Endothelial cell of umbilical vein (primary cell): ENCODE measurements around the gene ZSCAN4. TPM values are rescaled to one million over a fixed set of nuclear protein-coding genes. Genes with fewer than 3 reads are reported as not detected.

Source experiments
- BruUV-seq: library from RNA; stranded (reverse); fragments of 400-500 nt; replicated peaks from 2 replicates; lab custom pipeline; 2021; lab: Mats Ljungman, UMichigan
- CTCF ChIA-PET: fragments of 300-600, 350-600 bp; sonication (Branson Sonifier 250); formaldehyde crosslinking; loops from one replicate; lab custom pipeline; 2021; ENCODE audit warnings: antibody characterized with exemption, inconsistent platforms; lab: Charles Lee
- POLR2A ChIA-PET: fragments of 300-600, 350-600 bp; sonication (Branson Sonifier 250); formaldehyde crosslinking; loops from one replicate; lab custom pipeline; 2021; ENCODE audit warnings: antibody characterized with exemption, inconsistent platforms; lab: Charles Lee
- DNase-seq: peaks from one replicate; pipeline ENCODE4 v3.0.0-alpha.2; 2011; ENCODE audit warnings: low read depth, low spot score
- FAIRE-seq: peaks from 2 replicates; lab custom pipeline; 2011; peaks lifted over from hg19 to GRCh38; lab: Jason Lieb, UNC
- H2AFZ ChIP-seq: 2 replicates; pipeline ENCODE4 v1.6.0; 2012; ENCODE audit warnings: low read depth, low read length, control low read depth, inconsistent platforms
- H3K27ac ChIP-seq: 2 replicates; pipeline ENCODE4 v1.5.1; 2011; ENCODE audit warnings: low read depth, mild to moderate bottlenecking, control low read depth, low read length, moderate library complexity; ENCODE audit not compliant: insufficient read depth
- H3K27me3 ChIP-seq, 2 experiments: 2 replicates each; pipeline versions ENCODE4 v1.6.0 to v1.6.1; 2011; ENCODE audit warnings: low read length in 2 of 2, mixed read lengths in 1 of 2; ENCODE audit not compliant: control insufficient read depth in 2 of 2, insufficient read depth in 2 of 2
- H3K36me3 ChIP-seq, 2 experiments: 2 replicates in 1 of 2; 3 replicates in 1 of 2; pipeline ENCODE4 v1.5.1; 2011; ENCODE audit warnings: low read length in 2 of 2, mild to moderate bottlenecking in 1 of 2, moderate library complexity in 1 of 2; ENCODE audit not compliant: control insufficient read depth in 2 of 2, insufficient read depth in 2 of 2; ENCODE audit errors: extremely low read depth in 1 of 2
- H3K4me1 ChIP-seq: 3 replicates; pipeline ENCODE4 v1.5.1; 2011; ENCODE audit warnings: mild to moderate bottlenecking, low read length; ENCODE audit not compliant: control insufficient read depth, insufficient read depth; ENCODE audit errors: extremely low read depth
- H3K4me2 ChIP-seq: 2 replicates; pipeline ENCODE4 v1.6.1; 2011; ENCODE audit warnings: low read length, control low read depth, mixed read lengths; ENCODE audit not compliant: insufficient read depth
- H3K4me3 ChIP-seq, 3 experiments: fragments of 200-600 bp in 1 of 3; sonication (generic), shearing (Covaris generic) in 1 of 3; replicated peaks in 1 of 3; 2 replicates each; pipeline ENCODE4 v1.5.1; 2011 to 2016; ENCODE audit warnings: control low read depth in 3 of 3, low read length in 3 of 3, mild to moderate bottlenecking in 2 of 3, inconsistent platforms in 1 of 3, low read depth in 1 of 3, moderate library complexity in 1 of 3; ENCODE audit not compliant: insufficient read depth in 1 of 3
- H3K79me2 ChIP-seq: 2 replicates; pipeline ENCODE4 v1.6.0; 2012; ENCODE audit warnings: low read length, inconsistent platforms; ENCODE audit not compliant: control insufficient read depth, insufficient read depth
- H3K9ac ChIP-seq: replicated peaks from 2 replicates; pipeline ENCODE3; 2011; ENCODE audit warnings: low read length, control low read depth; ENCODE audit not compliant: insufficient read depth; ENCODE audit errors: extremely low read depth
- H3K9me1 ChIP-seq: replicated peaks from 3 replicates; pipeline ENCODE4 v1.6.0; 2011; ENCODE audit warnings: mild to moderate bottlenecking, low read length; ENCODE audit not compliant: control insufficient read depth, insufficient read depth; ENCODE audit errors: extremely low read depth
- H3K9me3 ChIP-seq: replicated peaks from 2 replicates; pipeline ENCODE4 v1.5.1; 2012; ENCODE audit warnings: low read length, inconsistent platforms; ENCODE audit not compliant: control insufficient read depth, insufficient read depth
- H4K20me1 ChIP-seq: replicated peaks from 2 replicates; pipeline ENCODE3; 2011; ENCODE audit warnings: mild to moderate bottlenecking, low read length; ENCODE audit not compliant: control insufficient read depth, insufficient read depth; ENCODE audit errors: extremely low read depth
- CTCF ChIP-seq, 2 donors: IDR thresholded peaks; 1 replicate in 1 of 2; 2 replicates in 1 of 2; pipeline ENCODE4 v1.5.1; 2011; ENCODE audit warnings: low read length in 2 of 2, mild to moderate bottlenecking in 2 of 2, moderate library complexity in 2 of 2, control low read depth in 1 of 2, inconsistent platforms in 1 of 2, low read depth in 1 of 2; ENCODE audit not compliant: insufficient read depth in 1 of 2; ENCODE audit errors: extremely low read depth in 1 of 2
- EZH2 ChIP-seq: IDR thresholded peaks from 2 replicates; pipeline ENCODE4 v1.6.1; 2012; ENCODE audit warnings: borderline replicate concordance, low read depth, mild to moderate bottlenecking, moderate library complexity, low read length, inconsistent platforms; ENCODE audit not compliant: severe bottlenecking
- FOS ChIP-seq: IDR thresholded peaks from 2 replicates; pipeline ENCODE4 v1.6.1; 2011; ENCODE audit warnings: mild to moderate bottlenecking, low read length, moderate library complexity, borderline replicate concordance; ENCODE audit not compliant: insufficient read depth
- GATA2 ChIP-seq: IDR thresholded peaks from 2 replicates; pipeline ENCODE4 v1.7.0; 2011; ENCODE audit warnings: low read depth, mild to moderate bottlenecking, moderate library complexity, mixed read lengths, low read length; ENCODE audit not compliant: insufficient read length, insufficient read depth
- JUN ChIP-seq: IDR thresholded peaks from 2 replicates; pipeline ENCODE4 v1.6.1; 2011; ENCODE audit warnings: borderline replicate concordance, low read depth; ENCODE audit not compliant: insufficient read length, insufficient read depth
- MAX ChIP-seq: IDR thresholded peaks from 2 replicates; pipeline ENCODE4 v1.6.1; 2011; ENCODE audit not compliant: insufficient read depth, insufficient read length
- MYC ChIP-seq: IDR thresholded peaks from one replicate; pipeline ENCODE4 v1.6.1; 2011; ENCODE audit warnings: mild to moderate bottlenecking, low read depth, low read length
- POLR2A ChIP-seq: IDR thresholded peaks from 2 replicates; pipeline ENCODE4 v1.6.1; 2012; ENCODE audit warnings: low read depth, mild to moderate bottlenecking, control low read depth, low read length
- POLR2AphosphoS5 ChIP-seq: IDR thresholded peaks from 2 replicates; pipeline ENCODE4 v1.6.1; 2012; ENCODE audit warnings: low read depth, mild to moderate bottlenecking, control low read depth, low read length, moderate library complexity; ENCODE audit not compliant: insufficient read depth
- dilution Hi-C: fragments of 300-500 bp; cut with MboI; formaldehyde crosslinking; loops from one replicate; pipeline ENCODE4 v1.15.0; 2019; ENCODE audit warnings: low sequenced_read_pairs; ENCODE audit not compliant: extremely low pct_ligation_motif_present
- intact Hi-C: fragments of 100-400 bp; cut with micrococcal nuclease; formaldehyde crosslinking; loops from one replicate; pipeline ENCODE4 v1.10.0; 2022
- polyA plus RNA-seq, 4 experiments: library from polyadenylated mRNA; depleted of rRNA in 3 of 4; stranded (reverse) in 3 of 4; unstranded in 1 of 4; fragments of >200 nt; gene quantifications; 2 replicates each; pipeline versions ENCODE4 v1.2.1 to v1.2.3, GENCODE V29; 2011 to 2012; ENCODE audit warnings: missing spikeins in 1 of 4
- total RNA-seq: library from RNA; stranded (reverse); gene quantifications from 2 replicates; pipeline ENCODE4 v1.2.3, GENCODE V29; 2021

The ZSCAN4 gene
- total and polyA plus RNA-seq, 2 donors (not counting 3 experiments of a cell fraction or from before 2014, with no cell fraction given) = not detected

- dilution Hi-C loops (no loop called here), intact Hi-C loops (no loop called here)
- H3K4me2 ChIP-seq = no peak overlapping the region
- no peaks in the 10 kb centered on the region for H4K20me1 ChIP-seq
- no peak overlapping the region for H2AFZ ChIP-seq
- POLR2A ChIA-PET = no interaction called here
- no TSS peak for BruUV-seq
- H3K27me3 ChIP-seq = no peaks in the 10 kb centered on the region
- peaks cover 18% of the 10 kb centered on the region for H3K9me3 ChIP-seq
- no peaks in the 10 kb centered on the region for H3K79me2 ChIP-seq
- H3K4me3 ChIP-seq = no peak overlapping the region
- no peak overlapping the region for H3K27ac ChIP-seq
- DNase-seq (no peak), FAIRE-seq (no peak)
- H3K4me1 ChIP-seq = no peaks in the 10 kb centered on the region
- no peak for TF ChIP-seq MAX
- TF ChIP-seq FOS = no peak
- TF ChIP-seq EZH2 = no peak
- no peak for TF ChIP-seq POLR2A
- no peak for TF ChIP-seq CTCF (IDR thresholded peaks at IDR 0.05; ENCODE audit: extremely low read depth in 1 of 2, insufficient read depth in 1 of 2, low read depth in 1 of 2, low read length in 2 of 2)
- no peak for TF ChIP-seq JUN
- no peak for TF ChIP-seq POLR2AphosphoS5
- no peak for TF ChIP-seq GATA2
- TF ChIP-seq MYC = no peak
- H3K9ac ChIP-seq = no peak overlapping the region
- H3K9me1 ChIP-seq = no peaks in the 10 kb centered on the region
- peaks cover 9 to 27% of the 10 kb centered on the region in 2 experiments for H3K36me3 ChIP-seq
- CTCF ChIA-PET = no interaction called here
Observed at GRCh38 chr19:57641715-57642234, 27.0 kb upstream of the ZSCAN4 start.
